DOHH2 (cell line): ENCODE results near the gene AADACL2.

Experiments
- H3F3A ChIP-seq: fragments of 200-600 bp; sonication (generic), shearing (Covaris generic); 2 replicates; pipeline ENCODE4 v1.6.0; 2016; ENCODE audit warnings: antibody characterized with exemption, mild to moderate bottlenecking; ENCODE audit not compliant: control insufficient read depth, insufficient read depth
- H3K27ac ChIP-seq: fragments of 200-600 bp; sonication (generic); 2 replicates; pipeline ENCODE4 v1.5.1; 2014; ENCODE audit warnings: low read depth, mild to moderate bottlenecking, low read length, moderate library complexity
- H3K27me3 ChIP-seq: fragments of 200-600 bp; sonication (generic); 2 replicates; pipeline ENCODE4 v1.6.1; 2014; ENCODE audit warnings: mild to moderate bottlenecking, low read length, mixed read lengths; ENCODE audit not compliant: control insufficient read depth
- H3K36me3 ChIP-seq: fragments of 200-600 bp; sonication (generic); 2 replicates; pipeline ENCODE4 v1.6.1; 2014; ENCODE audit warnings: mild to moderate bottlenecking, low read length, moderate library complexity, mixed read lengths; ENCODE audit not compliant: control insufficient read depth
- H3K4me1 ChIP-seq: fragments of 200-600 bp; sonication (generic); 2 replicates; pipeline ENCODE4 v1.6.1; 2014; ENCODE audit warnings: mild to moderate bottlenecking, low read length, mixed read lengths; ENCODE audit not compliant: control insufficient read depth
- H3K4me2 ChIP-seq: fragments of 200-600 bp; sonication (generic); 2 replicates; pipeline ENCODE4 v1.6.0; 2014; ENCODE audit warnings: mild to moderate bottlenecking, low read length, moderate library complexity
- H3K4me3 ChIP-seq: fragments of 200-600 bp; sonication (generic); 2 replicates; pipeline ENCODE4 v1.5.1; 2014; ENCODE audit warnings: mild to moderate bottlenecking, low read length, mixed read lengths
- H3K79me2 ChIP-seq: fragments of 200-600 bp; sonication (generic); 2 replicates; pipeline ENCODE4 v1.6.1; 2014; ENCODE audit warnings: mild to moderate bottlenecking, low read length, mixed read lengths; ENCODE audit not compliant: control insufficient read depth
- H3K9me2 ChIP-seq: fragments of 200-600 bp; sonication (generic); replicated peaks from 2 replicates; pipeline ENCODE4 v1.6.1; 2014; ENCODE audit warnings: mild to moderate bottlenecking, low read length, mixed read lengths; ENCODE audit not compliant: control insufficient read depth
- H3K9me3 ChIP-seq: fragments of 200-600 bp; sonication (generic); 2 replicates; pipeline ENCODE4 v1.6.1; 2014; ENCODE audit warnings: antibody characterized with exemption, low read length, mixed read lengths; ENCODE audit not compliant: control insufficient read depth, insufficient read depth
- H4K20me1 ChIP-seq: fragments of 200-600 bp; sonication (generic); 2 replicates; pipeline ENCODE4 v1.6.0; 2014; ENCODE audit warnings: low read depth, mild to moderate bottlenecking, antibody characterized with exemption, low read length, moderate library complexity; ENCODE audit not compliant: control insufficient read depth, insufficient read depth
- CTCF ChIP-seq: fragments of 200-600 bp; sonication (generic); IDR thresholded peaks from one replicate; pipeline ENCODE4 v1.5.1; 2014; ENCODE audit warnings: antibody characterized with exemption, mild to moderate bottlenecking, low read depth, low read length; ENCODE audit not compliant: poor library complexity, severe bottlenecking
- EZH2phosphoT487 ChIP-seq: fragments of 200-600 bp; sonication (generic); IDR thresholded peaks from 2 replicates; pipeline ENCODE4 v1.6.1; 2017; ENCODE audit warnings: borderline replicate concordance, mild to moderate bottlenecking, antibody characterized with exemption, low read length, moderate library complexity, mixed read lengths

Gene AADACL2

DNA sequence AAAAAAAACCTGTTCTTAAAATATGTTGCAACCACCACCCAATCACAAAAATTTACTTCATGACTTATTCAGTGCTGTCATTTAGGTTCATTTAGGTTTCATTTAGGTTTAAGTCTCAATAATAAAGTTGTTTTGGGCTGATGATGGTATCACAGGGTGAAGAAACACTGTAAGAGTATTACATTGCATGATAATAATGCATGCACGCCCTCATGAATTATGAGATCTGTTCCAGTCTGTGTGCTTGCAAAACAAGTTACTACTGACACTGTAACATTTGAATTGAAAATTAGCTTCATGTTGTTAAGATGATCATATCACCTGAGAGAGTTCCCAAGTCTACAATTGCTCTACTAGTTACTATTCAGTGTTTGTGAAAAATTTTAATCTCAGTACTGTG lies at the start of gene AADACL2:
Gene AADACL2 (plus strand): TSS at position 315 of the 400 bp plus-strand sequence. CDS start 109 bp downstream, outside the sequence.
- Histone ChIP-seq H3K4me2 (no peak within 1 kb of the TSS), H3K4me1 (no peaks in the 10 kb centered on the region), H3K27ac (no peak within 1 kb of the TSS), H3K9me2 (no peaks in the 10 kb centered on the region), H3K79me2 (no peaks in the 10 kb centered on the region), H4K20me1 (no peaks in the 10 kb centered on the region), H3K27me3 (peaks cover 6% of the 10 kb centered on the region), H3K36me3 (no peaks in the 10 kb centered on the region), H3K4me3 (no peak within 1 kb of the TSS), H3K9me3 (no peaks in the 10 kb centered on the region), H3F3A (no peaks in the 10 kb centered on the region)
- no peak for TF ChIP-seq EZH2phosphoT487
- no peak for TF ChIP-seq CTCF

- Histone ChIP-seq H3K27me3 (no peaks in the 10 kb centered on the region), H3F3A (no peaks in the 10 kb centered on the region), H3K4me3 (no peak overlapping the region), H3K79me2 (no peaks in the 10 kb centered on the region), H3K9me3 (no peaks in the 10 kb centered on the region), H3K36me3 (no peaks in the 10 kb centered on the region), H3K9me2 (no peaks in the 10 kb centered on the region), H3K4me1 (no peaks in the 10 kb centered on the region), H3K27ac (no peak overlapping the region), H4K20me1 (no peaks in the 10 kb centered on the region), H3K4me2 (no peak overlapping the region)
- TF ChIP-seq CTCF, result no peak
- no peak for TF ChIP-seq EZH2phosphoT487
Measured at GRCh38 chr3:151684094-151684493, 49.6 kb upstream of the AADACL2 start.

DNA sequence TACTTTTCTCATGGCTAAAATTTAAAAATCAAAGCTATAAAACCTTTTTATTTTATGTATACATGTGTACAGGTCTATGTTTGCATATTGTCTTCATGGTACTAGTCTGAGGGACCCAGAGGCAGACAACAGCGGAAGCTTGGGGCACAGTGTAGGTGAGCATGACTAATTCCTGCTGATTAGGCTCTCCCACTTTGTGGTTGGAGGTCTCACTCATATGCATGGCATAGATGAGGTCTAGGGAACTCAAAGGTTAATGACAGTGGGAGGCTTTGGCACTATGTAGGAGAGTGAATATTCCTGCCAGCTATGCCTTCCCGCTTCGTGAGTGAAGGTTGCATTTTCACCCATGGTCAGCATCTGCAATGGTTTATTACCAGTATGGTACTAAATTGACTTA lies 47.5 kb upstream of the AADACL2 start:
- no peaks in the 10 kb centered on the region for H4K20me1 ChIP-seq
- H3K9me2 ChIP-seq, result no peaks in the 10 kb centered on the region
- no peak overlapping the region for H3K4me3 ChIP-seq
- no peak overlapping the region for H3K27ac ChIP-seq
- H3K79me2 ChIP-seq, result no peaks in the 10 kb centered on the region
- no peak overlapping the region for H3K4me2 ChIP-seq
- TF ChIP-seq EZH2phosphoT487 (no peak), CTCF (no peak)
- no peaks in the 10 kb centered on the region for H3F3A ChIP-seq
- H3K9me3 ChIP-seq, result no peaks in the 10 kb centered on the region
- H3K4me1 ChIP-seq, result no peaks in the 10 kb centered on the region
- no peaks in the 10 kb centered on the region for H3K27me3 ChIP-seq
- H3K36me3 ChIP-seq, result no peaks in the 10 kb centered on the region

DNA sequence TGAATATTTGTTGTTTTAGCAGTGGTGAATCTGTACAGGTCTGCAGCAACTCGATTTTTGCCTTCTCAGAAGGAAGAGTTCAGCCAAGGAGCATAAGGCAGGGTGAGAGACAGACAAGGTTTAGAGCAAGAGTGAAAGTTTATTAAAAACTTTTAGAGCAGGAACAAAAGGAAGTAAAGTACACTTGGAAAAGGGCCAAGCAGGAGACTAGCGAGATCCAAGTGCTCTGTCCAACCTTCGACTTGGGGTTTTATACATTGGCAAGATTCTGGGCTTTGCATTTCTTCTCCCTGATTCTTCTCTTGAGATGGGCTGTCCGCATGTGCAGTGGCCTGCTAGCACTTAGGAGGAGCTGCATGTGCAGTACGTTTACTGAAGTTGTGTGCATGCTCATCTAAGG lies 46.7 kb upstream of the AADACL2 start:
- Histone ChIP-seq H3K36me3 (no peaks in the 10 kb centered on the region), H3K27ac (no peak overlapping the region), H3K9me2 (no peaks in the 10 kb centered on the region), H3K4me1 (no peaks in the 10 kb centered on the region), H3K27me3 (no peaks in the 10 kb centered on the region), H3K4me3 (no peak overlapping the region), H3K4me2 (no peak overlapping the region), H3F3A (no peaks in the 10 kb centered on the region), H3K79me2 (no peaks in the 10 kb centered on the region), H4K20me1 (no peaks in the 10 kb centered on the region), H3K9me3 (no peaks in the 10 kb centered on the region)
- TF ChIP-seq CTCF (no peak), EZH2phosphoT487 (no peak)
